Mucosa of gallbladder (tissue), 1 donor: ENCODE results near the gene MMEL1. TPM values are rescaled to one million over a fixed set of nuclear protein-coding genes. Genes with fewer than 3 reads are reported as not detected.
"Not testable (repeated sequence)": the region's sequence is repeated elsewhere in the genome, so short reads cannot be mapped to it uniquely, and the experiment has no call there.

Source experiments
- DNase-seq: peaks from one replicate; pipeline ENCODE4 v3.0.0-alpha.2; 2020; ENCODE audit warnings: low spot score
- total RNA-seq: library from RNA; stranded (reverse); gene quantifications from one replicate; pipeline ENCODE4 v1.2.1, GENCODE V29; 2021
- donor health status: DM: no; HTN: no; CAD: no.

The MMEL1 gene
- 22.9 TPM for total RNA-seq

- DNase-seq = no peak
These were observed at the start of gene MMEL1 for GRCh38 chr1:2632561-2633361. Gene MMEL1 (minus strand): TSS chr1:2633016. CDS start chr1:2629484, 3,532 bp downstream.

- DNase-seq = not testable (repeated sequence)
These were observed 43.9 kb upstream of the MMEL1 start for GRCh38 chr1:2676726-2677125.

- not testable (repeated sequence) for DNase-seq
These were observed 38.8 kb upstream of the MMEL1 start for GRCh38 chr1:2671656-2672055.

GRCh38 chr1:2659806-2660205 lies 27.0 kb upstream of the MMEL1 start:
- DNase-seq = not testable (repeated sequence)

GRCh38 chr1:2657909-2658308 lies 25.1 kb upstream of the MMEL1 start:
- not testable (repeated sequence) for DNase-seq

- not testable (repeated sequence) for DNase-seq
These were observed 24.3 kb upstream of the MMEL1 start for GRCh38 chr1:2657124-2657523.

- DNase-seq = peak; percentile 39
These were observed 23.0 kb upstream of the MMEL1 start for GRCh38 chr1:2655598-2656434.

- DNase-seq = peak; percentile 23
These were observed 21.7 kb upstream of the MMEL1 start for GRCh38 chr1:2654443-2654948.

- DNase-seq = peak; percentile 68
These were observed 21.1 kb upstream of the MMEL1 start for GRCh38 chr1:2653741-2654442.

- DNase-seq = peak; percentile 33
These were observed 20.2 kb upstream of the MMEL1 start for GRCh38 chr1:2652926-2653571.

GRCh38 chr1:2652152-2652925 lies 19.5 kb upstream of the MMEL1 start:
- DNase-seq = not testable (repeated sequence)

- no peak for DNase-seq
These were observed 18.3 kb upstream of the MMEL1 start for GRCh38 chr1:2650967-2651645.

- no peak for DNase-seq
These were observed 14.0 kb upstream of the MMEL1 start for GRCh38 chr1:2646837-2647236.

- DNase-seq = no peak
These were observed 13.0 kb upstream of the MMEL1 start for GRCh38 chr1:2645776-2646175.

- no peak for DNase-seq
These were observed 12.3 kb upstream of the MMEL1 start for GRCh38 chr1:2645143-2645542.

- DNase-seq = no peak
These were observed 11.8 kb upstream of the MMEL1 start for GRCh38 chr1:2644591-2645101.

GRCh38 chr1:2644171-2644570 lies 11.4 kb upstream of the MMEL1 start:
- DNase-seq = no peak

GRCh38 chr1:2643414-2644077 lies 10.7 kb upstream of the MMEL1 start:
- no peak for DNase-seq
